Nucleus accumbens (tissue), 56 donors: ENCODE results near the gene PAPSS2.
A peak's percentile ranks its signal among the peaks of the same experiment; 100 is the strongest.
"Not testable (repeated sequence)": the region's sequence is repeated elsewhere in the genome, so short reads cannot be mapped to it uniquely, and the experiment has no call there.

Source experiments
- DNase-seq, 56 donors: peaks; one replicate each; lab custom pipeline; 2025; lab: John Stamatoyannopoulos, UW

PAPSS2 gene

DNA sequence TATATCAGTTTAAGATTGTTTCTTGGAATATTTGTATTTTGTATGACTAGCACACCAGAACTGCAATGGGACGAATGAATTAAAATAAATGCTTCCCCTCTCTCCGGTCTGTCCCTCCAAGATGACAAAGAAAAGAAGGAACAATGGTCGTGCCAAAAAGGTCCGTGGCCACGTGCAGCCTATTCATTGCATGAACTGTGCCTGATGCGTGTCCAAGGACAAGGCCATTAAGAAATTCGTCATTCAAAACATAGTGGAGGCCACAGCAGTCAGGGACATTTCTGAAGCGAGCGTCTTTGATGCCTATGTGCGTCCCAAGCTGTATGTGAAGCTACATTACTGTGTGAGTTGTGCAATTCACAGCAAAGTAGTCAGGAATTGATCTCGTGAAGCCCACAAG is 17.2 kb upstream of the PAPSS2 start:
- DNase-seq: no peak

GRCh38 chr10:87642988-87643387 is 16.7 kb upstream of the PAPSS2 start:
- no peak for DNase-seq

DNA sequence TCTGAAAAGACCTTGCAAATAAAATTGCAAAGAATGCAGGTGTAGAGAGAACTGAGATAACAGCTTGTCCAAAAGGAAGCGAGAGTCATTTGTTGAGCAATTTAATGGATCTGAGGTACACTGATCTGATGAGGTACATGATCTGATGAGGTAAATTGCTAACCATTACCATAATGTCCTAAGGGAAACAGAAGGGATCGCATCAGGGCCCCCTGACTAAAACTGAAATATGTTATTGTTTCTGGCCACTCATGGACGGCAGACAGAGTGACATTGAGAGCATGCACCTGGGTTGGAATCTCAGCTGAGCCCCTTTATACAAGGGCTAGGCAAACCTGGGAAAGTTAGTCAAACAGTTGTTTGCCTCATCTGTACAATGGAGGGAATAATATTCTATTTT is 15.8 kb upstream of the PAPSS2 start:
- DNase-seq: no peak

DNA sequence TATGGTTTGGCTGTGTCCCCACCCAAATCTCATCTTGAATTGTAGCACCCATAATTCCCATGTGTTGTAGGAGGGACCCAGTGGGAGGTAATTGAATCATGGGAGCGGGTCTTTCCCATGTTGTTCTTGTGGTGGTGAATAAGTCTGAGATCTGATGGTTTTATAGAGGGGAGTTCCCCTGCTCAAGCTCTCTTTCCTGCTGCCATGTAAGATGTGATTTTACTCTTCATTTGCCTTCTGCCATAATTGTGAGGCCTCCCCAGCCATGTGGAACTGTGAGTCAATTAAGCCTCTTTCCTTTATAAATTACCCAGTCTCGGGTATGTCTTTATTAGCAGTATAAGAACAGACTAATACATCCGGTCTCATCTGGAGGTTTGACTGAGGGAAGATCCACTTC is 15.2 kb upstream of the PAPSS2 start:
- not testable (repeated sequence) for DNase-seq

GRCh38 chr10:87646192-87646909 is 13.3 kb upstream of the PAPSS2 start:
- DNase-seq: no peak

- no peak for DNase-seq
These were observed 12.7 kb upstream of the PAPSS2 start for GRCh38 chr10:87646935-87647334.

- DNase-seq: no peak
These were observed 8.7 kb upstream of the PAPSS2 start for GRCh38 chr10:87650838-87651589.

GRCh38 chr10:87651801-87652200 is 7.9 kb upstream of the PAPSS2 start:
- no peak for DNase-seq

DNA sequence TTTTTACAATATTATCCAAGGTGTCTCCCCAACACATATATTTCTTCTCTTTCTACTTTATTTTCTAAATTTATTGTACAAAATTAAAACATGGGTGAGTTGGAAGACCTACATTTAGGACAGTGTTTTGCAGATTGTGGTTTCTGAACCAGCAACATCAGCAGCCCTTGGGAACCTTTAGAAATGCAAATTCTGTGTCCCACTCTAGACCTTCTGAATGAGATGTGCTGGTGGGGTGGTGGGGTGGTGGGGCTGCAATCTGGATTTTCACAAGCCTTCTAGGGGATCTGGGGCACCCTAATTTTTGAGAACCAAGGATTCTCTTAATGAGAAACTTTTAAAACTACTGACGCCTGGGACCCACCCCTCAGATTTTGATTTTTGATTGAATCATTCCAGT is 7.4 kb upstream of the PAPSS2 start:
- DNase-seq: no peak

GRCh38 chr10:87654212-87654611 is 5.5 kb upstream of the PAPSS2 start:
- DNase-seq: no peak

DNA sequence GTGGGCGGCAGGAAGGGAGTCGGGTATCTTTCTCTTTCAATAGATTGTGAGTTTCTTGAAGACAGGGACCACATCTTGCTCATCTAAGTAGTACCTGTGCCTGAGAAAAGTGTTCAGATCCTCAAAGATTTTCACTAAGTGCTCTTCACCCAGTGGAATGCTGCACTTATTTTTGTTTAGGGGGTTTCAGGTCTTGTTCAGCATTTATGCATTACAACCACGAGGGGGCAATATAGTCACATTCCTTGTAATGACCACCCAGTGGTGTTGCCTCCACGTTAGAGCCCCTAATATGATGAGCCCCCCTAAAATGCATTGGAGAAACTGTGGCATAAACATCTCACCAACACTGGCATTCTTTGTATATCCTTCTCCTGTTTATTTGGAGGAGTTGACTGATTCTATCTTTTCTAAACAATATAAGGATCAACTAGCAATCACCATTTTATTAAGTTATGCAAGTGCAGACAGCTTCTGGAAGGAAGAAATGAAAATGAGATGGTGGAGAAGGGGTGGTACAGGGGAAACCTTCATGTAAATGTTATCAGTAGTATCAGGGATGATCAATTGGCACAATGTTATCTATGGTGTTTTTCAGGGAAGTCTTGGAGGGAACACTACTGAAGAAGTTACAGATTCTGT is 3.1 kb upstream of the PAPSS2 start:
- peak in 2 of 56 donors; percentile 2 to 5 for DNase-seq

DNA sequence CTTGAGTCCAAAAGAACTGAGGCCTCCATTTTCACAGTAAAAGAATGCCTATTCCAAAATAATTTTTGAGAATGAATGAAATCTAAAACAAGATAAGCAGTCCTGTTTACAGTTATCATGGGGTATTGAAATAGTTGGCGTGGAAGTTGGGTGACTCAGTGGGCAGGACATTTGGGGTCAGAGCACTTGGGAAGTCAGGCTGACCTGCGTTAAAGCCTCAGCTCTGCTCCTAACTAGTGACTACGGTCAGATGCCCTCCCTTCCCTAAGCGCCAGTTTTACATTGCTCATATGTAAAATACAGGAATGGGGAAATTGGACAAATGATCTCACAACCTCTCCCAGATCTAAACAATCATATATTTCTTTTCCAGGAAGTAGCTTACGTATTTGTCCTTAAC is 2.3 kb upstream of the PAPSS2 start:
- DNase-seq: no peak

- DNase-seq: no peak
These were observed 1.3 kb upstream of the PAPSS2 start for GRCh38 chr10:87658321-87658795.

DNA sequence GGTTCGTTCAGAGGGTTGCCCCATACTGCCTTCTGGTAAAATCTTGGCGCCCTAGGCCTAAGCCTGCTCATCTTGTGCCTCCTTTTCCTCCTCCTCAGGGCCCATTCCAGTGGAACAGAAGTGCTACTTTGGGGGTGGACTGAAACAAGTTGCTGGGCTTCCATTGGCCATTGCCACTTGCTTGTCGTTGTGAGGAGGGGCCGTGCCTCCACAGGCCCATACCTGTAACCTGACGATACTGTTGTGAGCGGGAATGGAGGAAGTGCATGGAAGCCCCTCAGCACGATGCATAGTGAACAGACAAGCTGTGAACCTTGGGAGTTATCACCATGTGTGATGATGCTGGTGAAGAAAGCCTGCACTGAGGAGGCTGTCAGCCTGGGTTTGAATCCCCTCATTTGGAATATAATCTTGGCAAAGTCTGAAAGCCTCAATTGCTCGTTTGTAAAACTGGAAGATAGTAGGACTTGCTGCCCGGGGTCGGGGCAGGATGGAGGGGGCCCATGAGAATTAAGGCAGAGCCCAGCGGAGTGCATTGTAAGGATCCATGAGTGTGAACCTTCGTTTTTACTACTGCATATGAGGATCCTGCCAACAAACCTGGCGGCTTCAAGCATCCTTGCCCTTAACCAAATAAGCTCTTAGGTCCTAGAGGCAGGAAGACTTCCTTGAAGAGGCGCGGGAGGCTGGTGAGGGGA is 671 bp upstream of the PAPSS2 start:
- DNase-seq: peak in 1 of 56 donors; percentile 0

GRCh38 chr10:87660484-87661133 is 931 bp downstream of the PAPSS2 start:
- DNase-seq: no peak

GRCh38 chr10:87661861-87662785 is 2.4 kb downstream of the PAPSS2 start:
- DNase-seq: no peak

DNA sequence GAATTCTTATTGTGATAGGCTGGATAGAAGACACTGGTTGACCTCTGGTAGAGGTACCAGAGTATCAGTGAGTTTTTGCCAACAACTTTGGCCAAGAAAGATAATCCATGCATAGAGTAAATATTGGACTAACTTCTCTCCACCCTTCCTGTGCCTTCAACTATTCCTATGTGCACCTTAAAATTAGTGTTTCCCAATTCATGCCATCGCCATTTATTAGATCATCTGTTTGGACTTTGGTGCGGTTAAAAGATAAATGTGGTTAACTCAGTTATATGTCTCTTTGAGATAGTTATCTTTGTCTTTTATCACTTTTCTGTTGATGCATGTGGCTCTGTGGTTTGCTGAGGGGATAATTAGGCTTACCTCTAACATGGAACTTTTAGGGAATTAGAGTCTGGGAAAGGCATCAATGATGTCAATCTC is 4.6 kb downstream of the PAPSS2 start:
- no peak for DNase-seq

DNA sequence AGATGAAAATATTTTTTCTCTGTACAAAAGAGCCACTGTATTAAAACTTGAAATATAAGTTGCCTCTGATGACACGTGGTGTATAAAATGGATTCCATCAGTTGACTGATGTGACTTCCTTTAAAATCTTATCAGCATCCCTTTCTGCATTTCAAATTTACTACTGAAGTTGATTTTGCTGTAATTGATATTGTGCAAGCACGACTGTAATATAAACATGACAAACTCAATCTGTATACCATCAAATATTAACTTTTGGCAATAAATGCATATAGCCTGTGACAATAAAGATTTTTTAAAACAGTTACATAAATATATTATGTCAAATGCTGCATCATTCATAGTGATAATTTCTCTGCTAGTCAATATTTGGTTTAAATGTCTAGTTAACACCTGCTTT is 7.8 kb downstream of the PAPSS2 start:
- no peak for DNase-seq
